Measurements from ENCODE around the gene GDF9. TPM values are rescaled to one million over a fixed set of nuclear protein-coding genes. Genes with fewer than 3 reads are reported as not detected.

The GDF9 gene
- total RNA-seq, 1 experiment from 2014 or later, result 0.24 TPM

DNA sequence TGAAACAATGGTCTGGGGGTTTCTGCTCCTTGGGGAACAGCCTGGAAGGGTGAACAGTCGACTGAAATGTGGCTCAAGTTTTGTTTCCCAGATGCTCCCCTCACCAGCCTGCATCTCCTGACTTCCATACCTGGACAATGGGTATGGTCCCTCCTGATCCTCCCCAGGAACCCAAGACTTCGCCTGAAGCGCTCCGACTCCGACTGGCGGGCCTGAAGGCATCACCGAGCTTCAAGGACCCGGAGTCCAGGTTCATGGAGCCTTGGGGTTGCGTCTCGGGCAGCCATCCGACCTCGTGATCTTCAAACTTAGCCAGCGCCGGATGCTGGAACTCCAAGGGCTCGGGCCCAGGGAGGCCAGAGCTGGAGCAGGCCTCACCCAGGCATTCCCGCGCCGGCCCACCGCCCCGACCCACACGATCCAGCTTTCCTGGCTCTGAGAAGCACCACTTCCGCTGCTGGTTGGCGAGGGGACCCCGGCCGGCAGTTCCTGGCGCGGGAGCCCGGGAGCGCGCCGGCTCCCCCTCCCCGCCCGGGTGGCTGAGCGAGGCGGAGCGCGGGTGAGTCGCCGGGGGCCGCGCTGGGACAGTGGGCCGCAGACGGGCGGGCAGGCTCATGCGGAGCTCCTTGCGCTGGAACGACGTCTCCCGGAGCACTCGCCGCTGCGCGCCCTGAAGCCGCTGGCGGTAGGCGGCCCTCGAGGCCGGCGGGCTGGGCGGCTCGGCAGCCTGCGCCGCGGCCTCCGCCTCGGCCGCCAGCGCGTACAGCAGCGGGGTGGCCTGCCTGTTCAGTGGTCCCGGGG lies 41.0 kb downstream of the GDF9 start:
- Histone ChIP-seq H3T11ph (ENCODE audit: low read length) (no peak overlapping the region), H3K23ac (ENCODE audit: insufficient read length, low read depth, low read length) (no peak overlapping the region), H3K14ac (ENCODE audit: insufficient read depth, low read length) (peak overlapping the region; percentile 80; the same call in 1 of the 2 replicates), H3K4ac (ENCODE audit: low read depth, low read length) (no peak overlapping the region), H2BK15ac (ENCODE audit: low read depth, low read length) (no peak overlapping the region), H3K4me2 (ENCODE audit: insufficient read depth, insufficient read length, low read length) (peak overlapping the region; percentile 18), H2AFZ (ENCODE audit: low read length) (no peak overlapping the region), H3K79me2 (ENCODE audit: insufficient read depth, low read length) (no peaks in the 10 kb centered on the region), H3K23me2 (ENCODE audit: insufficient read length, low read depth, low read length, poor library complexity, severe bottlenecking) (peaks cover 21% of the 10 kb centered on the region), H3K18ac (ENCODE audit: insufficient read length, low read depth, low read length) (peak overlapping the region; percentile 56), H4K8ac (replicated peaks; ENCODE audit: insufficient read length, low read depth, low read length) (no peak overlapping the region), H3K9me3 (ENCODE audit: control insufficient read depth, low read depth, low read length) (no peaks in the 10 kb centered on the region), H3K9ac (ENCODE audit: extremely low read depth, insufficient read length, low read length) (no peak overlapping the region), H4K20me1 (ENCODE audit: control insufficient read depth, insufficient read depth, insufficient read length) (no peaks in the 10 kb centered on the region), H4K5ac (ENCODE audit: insufficient read length, low read depth, low read length) (no peak overlapping the region), H3K27ac (ENCODE audit: insufficient read length, low read depth, low read length) (no peak overlapping the region), H3K27me3 (ENCODE audit: insufficient read depth, low read length) (peaks cover 25% of the 10 kb centered on the region; the same call in 1 of the 2 replicates), H3K56ac (ENCODE audit: insufficient read length, low read depth, low read length) (no peak overlapping the region), H4K91ac (ENCODE audit: insufficient read length, low read depth, low read length) (no peak overlapping the region), H2BK12ac (ENCODE audit: insufficient read length, low read depth, low read length) (no peak overlapping the region), H3K79me1 (ENCODE audit: insufficient read depth, low read depth, low read length, poor library complexity, severe bottlenecking) (no peaks in the 10 kb centered on the region), H2BK20ac (ENCODE audit: low read depth, low read length, poor library complexity, severe bottlenecking) (no peak overlapping the region), H2BK120ac (ENCODE audit: low read depth, low read length, poor library complexity, severe bottlenecking) (no peak overlapping the region), H2AK5ac (ENCODE audit: insufficient read length, low read length) (no peak overlapping the region), H2BK5ac (ENCODE audit: insufficient read length, low read length) (no peak overlapping the region), H3K4me1 (ENCODE audit: insufficient read depth, low read length) (peaks cover 3% of the 10 kb centered on the region)
- Mint-ChIP-seq H3K27me3 (ENCODE audit: low read depth) (peaks cover 73% of the 10 kb centered on the region), H3K4me3 (peak overlapping the region; percentile 44 to 67), H3K9me3 (no peaks in the 10 kb centered on the region; a peak in 1 of 5 replicates), H3K27ac (no peak overlapping the region), H3K4me1 (peaks cover 8 to 17% of the 10 kb centered on the region in 2 experiments), H3K36me3 (ENCODE audit: insufficient read depth in 1 of 3, low read depth in 3 of 3) (peaks cover 3 to 6% (median 4%) of the 10 kb centered on the region in 3 experiments; a peak in 6 of 7 replicates)
- DNase-seq, result peak; percentile 61
- WGBS (ENCODE audit: extremely low coverage, insufficient read length, low lambda C conversion rate), result no CpG with 5 or more reads among the region's 71 CpGs
- TF ChIP-seq, protein P1, sequence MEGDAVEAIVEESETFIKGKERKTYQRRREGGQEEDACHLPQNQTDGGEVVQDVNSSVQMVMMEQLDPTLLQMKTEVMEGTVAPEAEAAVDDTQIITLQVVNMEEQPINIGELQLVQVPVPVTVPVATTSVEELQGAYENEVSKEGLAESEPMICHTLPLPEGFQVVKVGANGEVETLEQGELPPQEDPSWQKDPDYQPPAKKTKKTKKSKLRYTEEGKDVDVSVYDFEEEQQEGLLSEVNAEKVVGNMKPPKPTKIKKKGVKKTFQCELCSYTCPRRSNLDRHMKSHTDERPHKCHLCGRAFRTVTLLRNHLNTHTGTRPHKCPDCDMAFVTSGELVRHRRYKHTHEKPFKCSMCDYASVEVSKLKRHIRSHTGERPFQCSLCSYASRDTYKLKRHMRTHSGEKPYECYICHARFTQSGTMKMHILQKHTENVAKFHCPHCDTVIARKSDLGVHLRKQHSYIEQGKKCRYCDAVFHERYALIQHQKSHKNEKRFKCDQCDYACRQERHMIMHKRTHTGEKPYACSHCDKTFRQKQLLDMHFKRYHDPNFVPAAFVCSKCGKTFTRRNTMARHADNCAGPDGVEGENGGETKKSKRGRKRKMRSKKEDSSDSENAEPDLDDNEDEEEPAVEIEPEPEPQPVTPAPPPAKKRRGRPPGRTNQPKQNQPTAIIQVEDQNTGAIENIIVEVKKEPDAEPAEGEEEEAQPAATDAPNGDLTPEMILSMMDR (conservative IDR thresholded peaks at IDR 0.05), result no peak
